ENCODE data around the gene SMCO4.

The SMCO4 gene

DNA sequence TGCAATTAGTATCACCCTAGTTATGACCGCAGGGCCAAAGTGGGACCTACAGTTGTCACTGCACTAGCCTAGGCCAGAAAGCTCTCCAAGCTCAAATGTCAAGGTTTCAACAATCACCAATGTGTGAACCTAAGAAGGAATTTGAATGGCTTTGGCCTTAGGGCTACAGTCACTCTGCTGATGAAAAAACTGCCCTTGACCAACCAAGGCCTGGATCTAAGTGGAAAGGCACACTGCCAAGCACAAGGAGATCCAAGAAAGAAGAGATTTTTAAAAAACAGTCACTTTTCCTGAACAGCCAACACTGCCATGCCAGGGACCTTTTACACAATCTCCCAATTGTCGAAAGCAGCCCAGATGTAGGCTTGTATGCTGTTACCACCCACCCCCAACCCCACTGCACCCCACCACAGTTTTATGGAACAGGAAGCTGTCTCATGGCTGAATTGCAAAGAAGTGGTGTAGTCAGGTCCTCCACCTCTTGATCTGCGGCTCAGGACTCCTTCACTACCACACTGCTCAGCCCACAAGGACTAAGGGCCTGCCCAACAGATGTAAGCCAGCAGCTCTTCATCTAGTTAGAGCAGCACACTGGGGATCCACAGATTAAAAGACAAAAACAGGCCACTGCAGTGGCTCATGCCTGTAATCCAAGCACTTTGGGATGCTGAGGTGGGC, 32.9 kb downstream of the SMCO4 start:
- Histone ChIP-seq H3K4me3 (ENCODE audit: low read depth, low read length) (no peak overlapping the region), H3K4me1 (peaks cover 27% of the 10 kb centered on the region), H3K9me3 (peaks cover 2% of the 10 kb centered on the region; the same call in 1 of the 2 replicates), H3K36me3 (peaks cover 8% of the 10 kb centered on the region), H3K27me3 (no peaks in the 10 kb centered on the region)
- TF ChIP-seq, protein P1, sequence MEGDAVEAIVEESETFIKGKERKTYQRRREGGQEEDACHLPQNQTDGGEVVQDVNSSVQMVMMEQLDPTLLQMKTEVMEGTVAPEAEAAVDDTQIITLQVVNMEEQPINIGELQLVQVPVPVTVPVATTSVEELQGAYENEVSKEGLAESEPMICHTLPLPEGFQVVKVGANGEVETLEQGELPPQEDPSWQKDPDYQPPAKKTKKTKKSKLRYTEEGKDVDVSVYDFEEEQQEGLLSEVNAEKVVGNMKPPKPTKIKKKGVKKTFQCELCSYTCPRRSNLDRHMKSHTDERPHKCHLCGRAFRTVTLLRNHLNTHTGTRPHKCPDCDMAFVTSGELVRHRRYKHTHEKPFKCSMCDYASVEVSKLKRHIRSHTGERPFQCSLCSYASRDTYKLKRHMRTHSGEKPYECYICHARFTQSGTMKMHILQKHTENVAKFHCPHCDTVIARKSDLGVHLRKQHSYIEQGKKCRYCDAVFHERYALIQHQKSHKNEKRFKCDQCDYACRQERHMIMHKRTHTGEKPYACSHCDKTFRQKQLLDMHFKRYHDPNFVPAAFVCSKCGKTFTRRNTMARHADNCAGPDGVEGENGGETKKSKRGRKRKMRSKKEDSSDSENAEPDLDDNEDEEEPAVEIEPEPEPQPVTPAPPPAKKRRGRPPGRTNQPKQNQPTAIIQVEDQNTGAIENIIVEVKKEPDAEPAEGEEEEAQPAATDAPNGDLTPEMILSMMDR (IDR thresholded peaks at IDR 0.05; ENCODE audit: low read depth, low read length): no peak
- no peak for DNase-seq

DNA sequence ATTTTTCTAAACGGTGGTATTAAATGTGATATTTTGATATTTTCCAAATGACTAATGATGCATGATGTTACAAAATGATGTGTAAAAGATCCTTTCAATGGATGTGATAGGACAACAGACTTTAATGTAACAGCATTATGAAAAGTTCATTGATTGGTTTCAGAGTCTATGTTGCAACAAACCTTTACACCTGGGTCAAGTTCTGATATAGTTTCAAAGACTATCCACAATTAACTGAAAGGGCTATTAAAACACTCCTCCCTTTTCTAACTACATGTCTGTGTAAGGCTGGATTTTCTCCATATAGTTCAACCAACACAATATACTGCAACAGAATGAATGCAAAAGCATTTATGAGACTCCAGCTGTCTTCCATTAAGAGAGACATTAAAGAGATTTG, 35.7 kb downstream of the SMCO4 start:
- Histone ChIP-seq H3K9me3 (peaks cover 2% of the 10 kb centered on the region; the same call in 1 of the 2 replicates), H3K27me3 (no peaks in the 10 kb centered on the region), H3K4me1 (peaks cover 6% of the 10 kb centered on the region), H3K4me3 (ENCODE audit: low read depth, low read length) (no peak overlapping the region), H3K36me3 (peaks cover 28% of the 10 kb centered on the region)
- no peak for DNase-seq
- TF ChIP-seq, protein P1 (IDR thresholded peaks at IDR 0.05; ENCODE audit: low read depth, low read length): no peak

DNA sequence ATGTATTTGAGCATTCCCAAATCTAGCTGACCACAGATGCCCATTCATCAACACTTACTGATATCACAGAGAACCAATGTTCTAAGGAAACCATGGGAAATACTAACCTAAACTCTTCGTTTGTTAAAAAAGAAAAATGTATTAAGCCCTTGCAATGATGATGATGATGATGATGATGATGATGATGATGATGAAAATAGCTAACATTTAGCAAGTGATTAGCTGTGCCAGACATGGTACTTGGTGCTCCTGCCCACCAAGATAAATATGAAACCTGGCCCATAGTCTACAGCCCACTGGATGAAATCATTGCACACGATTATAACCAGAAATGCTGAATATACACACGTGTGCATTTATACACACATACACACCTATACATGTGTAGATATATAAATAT, 37.5 kb downstream of the SMCO4 start:
- peaks cover 2% of the 10 kb centered on the region; the same call in 1 of the 2 replicates for H3K9me3 ChIP-seq
- no peak for DNase-seq
- H3K4me3 ChIP-seq (ENCODE audit: low read depth, low read length): no peak overlapping the region
- H3K36me3 ChIP-seq: peaks cover 30% of the 10 kb centered on the region
- no peaks in the 10 kb centered on the region; the same call in 1 of the 2 replicates for H3K4me1 ChIP-seq
- H3K27me3 ChIP-seq: no peaks in the 10 kb centered on the region
- TF ChIP-seq, protein P1 (IDR thresholded peaks at IDR 0.05; ENCODE audit: low read depth, low read length): no peak

DNA sequence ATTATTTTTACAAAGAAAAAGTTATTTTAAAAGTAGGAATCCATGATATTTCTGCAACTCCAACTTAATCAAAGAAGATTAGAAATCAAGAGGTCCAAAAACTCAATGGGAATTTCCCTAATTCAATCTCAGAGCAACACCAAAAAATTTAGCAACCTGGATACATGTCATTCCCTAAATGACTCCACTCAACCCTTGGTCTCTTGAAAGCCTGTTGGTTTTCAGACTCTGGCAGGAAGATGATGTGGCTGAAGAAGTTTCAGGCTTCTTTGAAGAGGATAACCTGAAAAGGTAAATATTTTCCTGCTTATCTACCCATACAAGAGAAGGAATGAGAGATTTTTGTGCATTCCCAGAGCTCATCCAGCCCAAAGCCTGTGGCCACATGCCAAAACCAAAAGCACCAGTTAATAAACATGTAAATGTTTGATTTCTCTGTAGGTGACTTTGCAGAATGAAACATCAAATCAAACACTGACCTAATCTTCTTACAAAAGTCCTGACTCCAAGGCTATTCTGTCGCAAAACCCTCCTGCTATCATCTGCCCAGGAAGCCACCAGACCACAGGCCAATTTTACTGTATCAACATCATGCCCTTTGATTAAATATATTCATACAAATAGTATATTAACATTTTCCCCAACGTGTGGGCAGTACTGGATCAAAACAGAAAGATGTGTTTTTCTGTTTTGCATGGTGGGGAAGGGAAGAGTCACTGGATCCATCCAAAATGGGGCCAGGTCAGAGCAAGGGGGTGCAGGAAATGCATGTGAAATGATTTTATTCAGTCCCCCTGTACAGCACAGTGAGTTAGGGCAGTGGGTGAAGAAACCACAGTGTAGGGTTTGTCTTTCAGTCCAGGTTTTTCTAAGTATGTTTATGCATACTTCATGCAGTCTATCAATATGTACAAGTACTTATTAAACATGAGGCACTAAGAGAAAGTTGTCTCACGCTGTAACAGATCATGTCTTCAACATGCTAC, 38.8 kb downstream of the SMCO4 start:
- H3K27me3 ChIP-seq: no peaks in the 10 kb centered on the region
- peaks cover 41% of the 10 kb centered on the region for H3K36me3 ChIP-seq
- TF ChIP-seq, protein P1 (IDR thresholded peaks at IDR 0.05; ENCODE audit: low read depth, low read length): no peak
- H3K4me3 ChIP-seq (ENCODE audit: low read depth, low read length): no peak overlapping the region
- no peaks in the 10 kb centered on the region; the same call in 1 of the 2 replicates for H3K9me3 ChIP-seq
- no peak for DNase-seq
- peaks cover 2% of the 10 kb centered on the region; the same call in 1 of the 2 replicates for H3K4me1 ChIP-seq

DNA sequence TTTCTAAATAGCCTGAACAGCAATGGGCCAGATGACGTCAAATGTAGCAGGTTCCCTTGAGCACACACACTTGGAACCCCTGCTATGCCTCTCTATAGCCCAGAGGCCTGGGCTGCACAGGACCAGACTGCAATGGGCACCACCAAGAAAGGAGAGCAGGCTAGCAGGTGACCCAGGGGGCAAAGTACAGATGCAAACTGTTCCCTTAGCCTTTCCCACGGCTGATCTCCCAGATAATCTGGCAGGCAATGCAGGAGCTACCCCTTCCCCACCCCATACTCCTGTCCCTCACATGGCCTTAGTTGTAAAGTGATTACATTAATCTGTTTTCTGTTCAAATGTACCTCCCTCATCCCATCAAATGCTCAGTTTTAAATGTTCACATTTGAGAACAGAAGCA, 41.3 kb downstream of the SMCO4 start:
- Histone ChIP-seq H3K4me3 (ENCODE audit: low read depth, low read length) (no peak overlapping the region), H3K9me3 (no peaks in the 10 kb centered on the region), H3K36me3 (peaks cover 47% of the 10 kb centered on the region), H3K4me1 (peaks cover 5% of the 10 kb centered on the region), H3K27me3 (no peaks in the 10 kb centered on the region)
- DNase-seq: no peak
- TF ChIP-seq, protein P1 (IDR thresholded peaks at IDR 0.05; ENCODE audit: low read depth, low read length): no peak
